ENCODE data around the gene AKNAD1.

AKNAD1 gene

DNA sequence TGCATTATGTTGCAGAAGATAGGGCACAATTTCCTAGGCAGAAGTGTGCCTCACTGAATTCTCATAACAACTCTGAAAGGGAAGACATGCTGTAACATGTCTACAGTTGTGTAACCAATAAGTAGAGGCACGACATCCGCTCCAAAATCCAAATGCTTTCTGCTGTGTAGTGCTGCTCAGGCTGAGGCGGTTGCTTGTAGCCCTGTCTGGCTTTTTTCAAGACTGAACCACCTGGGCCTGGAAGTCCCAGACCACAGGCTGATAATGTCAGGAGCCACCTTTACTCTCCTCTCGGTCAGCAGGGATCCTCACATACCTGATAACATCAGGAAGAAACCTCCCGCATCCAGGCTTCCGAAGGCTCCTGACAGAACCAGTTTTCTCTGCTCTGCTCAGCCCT lies 10.9 kb downstream of the AKNAD1 start:
- H3K27ac ChIP-seq (ENCODE audit: extremely low read depth, low read depth, low read length) = no peak overlapping the region
- no peaks in the 10 kb centered on the region for H3K36me3 ChIP-seq (ENCODE audit: control insufficient read depth in 2 of 2, insufficient read depth in 1 of 2, low read length in 2 of 2)
- TF ChIP-seq ZFP3 (tag by site-specific recombination; IDR thresholded peaks at IDR 0.05; ENCODE audit: low read depth) (no peak), ZNF175 (tag by site-specific recombination; IDR thresholded peaks at IDR 0.05) (no peak), IKZF3 (tag by site-specific recombination; IDR thresholded peaks at IDR 0.05) (no peak), ZNF341 (tag by site-specific recombination; IDR thresholded peaks at IDR 0.05; ENCODE audit: low read depth) (no peak)
- TF ChIP-seq, protein P1, sequence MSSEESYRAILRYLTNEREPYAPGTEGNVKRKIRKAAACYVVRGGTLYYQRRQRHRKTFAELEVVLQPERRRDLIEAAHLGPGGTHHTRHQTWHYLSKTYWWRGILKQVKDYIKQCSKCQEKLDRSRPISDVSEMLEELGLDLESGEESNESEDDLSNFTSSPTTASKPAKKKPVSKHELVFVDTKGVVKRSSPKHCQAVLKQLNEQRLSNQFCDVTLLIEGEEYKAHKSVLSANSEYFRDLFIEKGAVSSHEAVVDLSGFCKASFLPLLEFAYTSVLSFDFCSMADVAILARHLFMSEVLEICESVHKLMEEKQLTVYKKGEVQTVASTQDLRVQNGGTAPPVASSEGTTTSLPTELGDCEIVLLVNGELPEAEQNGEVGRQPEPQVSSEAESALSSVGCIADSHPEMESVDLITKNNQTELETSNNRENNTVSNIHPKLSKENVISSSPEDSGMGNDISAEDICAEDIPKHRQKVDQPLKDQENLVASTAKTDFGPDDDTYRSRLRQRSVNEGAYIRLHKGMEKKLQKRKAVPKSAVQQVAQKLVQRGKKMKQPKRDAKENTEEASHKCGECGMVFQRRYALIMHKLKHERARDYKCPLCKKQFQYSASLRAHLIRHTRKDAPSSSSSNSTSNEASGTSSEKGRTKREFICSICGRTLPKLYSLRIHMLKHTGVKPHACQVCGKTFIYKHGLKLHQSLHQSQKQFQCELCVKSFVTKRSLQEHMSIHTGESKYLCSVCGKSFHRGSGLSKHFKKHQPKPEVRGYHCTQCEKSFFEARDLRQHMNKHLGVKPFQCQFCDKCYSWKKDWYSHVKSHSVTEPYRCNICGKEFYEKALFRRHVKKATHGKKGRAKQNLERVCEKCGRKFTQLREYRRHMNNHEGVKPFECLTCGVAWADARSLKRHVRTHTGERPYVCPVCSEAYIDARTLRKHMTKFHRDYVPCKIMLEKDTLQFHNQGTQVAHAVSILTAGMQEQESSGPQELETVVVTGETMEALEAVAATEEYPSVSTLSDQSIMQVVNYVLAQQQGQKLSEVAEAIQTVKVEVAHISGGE (tag by site-specific recombination; conservative IDR thresholded peaks at IDR 0.05; ENCODE audit: low read depth) = no peak
- no peaks in the 10 kb centered on the region for H3K4me1 ChIP-seq (ENCODE audit: control insufficient read depth, insufficient read depth, low read length)
- ChIA-PET POLR2A (no interaction called here), CTCF (interaction anchor here (4.6 kb wide), 1 partner anchor 18 kb away, joined by 30 read pairs; no protein-coding TSS in a partner anchor)
- no peak overlapping the region for H3K4me3 ChIP-seq (ENCODE audit: low read depth, low read length)
- H3K9me3 ChIP-seq (ENCODE audit: control insufficient read depth, insufficient read depth, low read depth, low read length) = no peaks in the 10 kb centered on the region

DNA sequence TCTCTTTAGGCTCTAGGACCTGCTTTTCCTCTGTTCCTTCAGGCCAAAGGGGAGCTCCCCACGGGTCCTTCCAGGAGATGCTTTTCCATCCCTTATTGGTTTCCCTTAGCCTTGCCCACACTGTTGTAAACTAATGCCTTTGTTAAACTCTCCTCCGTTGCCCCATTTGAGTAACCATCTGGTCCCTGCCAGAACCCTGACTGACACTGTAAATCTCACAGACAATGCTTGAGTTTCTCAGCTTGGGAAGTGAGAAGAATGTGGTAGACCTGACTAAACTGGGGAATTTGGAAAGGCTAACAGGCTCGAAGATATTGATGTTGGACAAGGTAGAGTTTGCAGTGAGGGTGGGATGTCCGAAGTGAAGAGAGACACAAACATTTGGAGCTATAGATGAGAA lies 11.4 kb downstream of the AKNAD1 start:
- no peak overlapping the region for H3K27ac ChIP-seq (ENCODE audit: extremely low read depth, low read depth, low read length)
- no peaks in the 10 kb centered on the region for H3K36me3 ChIP-seq (ENCODE audit: control insufficient read depth in 2 of 2, insufficient read depth in 1 of 2, low read length in 2 of 2)
- no peak overlapping the region for H3K4me3 ChIP-seq (ENCODE audit: low read depth, low read length)
- H3K4me1 ChIP-seq (ENCODE audit: control insufficient read depth, insufficient read depth, low read length) = no peaks in the 10 kb centered on the region
- CTCF ChIA-PET = interaction anchor here (4.6 kb wide), 1 partner anchor 17 kb away, joined by 30 read pairs; no protein-coding TSS in a partner anchor
- no peak for TF ChIP-seq ZNF138 (tag by site-specific recombination; IDR thresholded peaks at IDR 0.05; ENCODE audit: borderline replicate concordance)
- TF ChIP-seq REPIN1 (tag by site-specific recombination; IDR thresholded peaks at IDR 0.05; ENCODE audit: low read depth) = no peak
- TF ChIP-seq, protein P2, sequence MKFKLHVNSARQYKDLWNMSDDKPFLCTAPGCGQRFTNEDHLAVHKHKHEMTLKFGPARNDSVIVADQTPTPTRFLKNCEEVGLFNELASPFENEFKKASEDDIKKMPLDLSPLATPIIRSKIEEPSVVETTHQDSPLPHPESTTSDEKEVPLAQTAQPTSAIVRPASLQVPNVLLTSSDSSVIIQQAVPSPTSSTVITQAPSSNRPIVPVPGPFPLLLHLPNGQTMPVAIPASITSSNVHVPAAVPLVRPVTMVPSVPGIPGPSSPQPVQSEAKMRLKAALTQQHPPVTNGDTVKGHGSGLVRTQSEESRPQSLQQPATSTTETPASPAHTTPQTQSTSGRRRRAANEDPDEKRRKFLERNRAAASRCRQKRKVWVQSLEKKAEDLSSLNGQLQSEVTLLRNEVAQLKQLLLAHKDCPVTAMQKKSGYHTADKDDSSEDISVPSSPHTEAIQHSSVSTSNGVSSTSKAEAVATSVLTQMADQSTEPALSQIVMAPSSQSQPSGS (tag by site-specific recombination; IDR thresholded peaks at IDR 0.05; ENCODE audit: low read depth) = no peak
- no peaks in the 10 kb centered on the region for H3K9me3 ChIP-seq (ENCODE audit: control insufficient read depth, insufficient read depth, low read depth, low read length)
- POLR2A ChIA-PET = no interaction called here

DNA sequence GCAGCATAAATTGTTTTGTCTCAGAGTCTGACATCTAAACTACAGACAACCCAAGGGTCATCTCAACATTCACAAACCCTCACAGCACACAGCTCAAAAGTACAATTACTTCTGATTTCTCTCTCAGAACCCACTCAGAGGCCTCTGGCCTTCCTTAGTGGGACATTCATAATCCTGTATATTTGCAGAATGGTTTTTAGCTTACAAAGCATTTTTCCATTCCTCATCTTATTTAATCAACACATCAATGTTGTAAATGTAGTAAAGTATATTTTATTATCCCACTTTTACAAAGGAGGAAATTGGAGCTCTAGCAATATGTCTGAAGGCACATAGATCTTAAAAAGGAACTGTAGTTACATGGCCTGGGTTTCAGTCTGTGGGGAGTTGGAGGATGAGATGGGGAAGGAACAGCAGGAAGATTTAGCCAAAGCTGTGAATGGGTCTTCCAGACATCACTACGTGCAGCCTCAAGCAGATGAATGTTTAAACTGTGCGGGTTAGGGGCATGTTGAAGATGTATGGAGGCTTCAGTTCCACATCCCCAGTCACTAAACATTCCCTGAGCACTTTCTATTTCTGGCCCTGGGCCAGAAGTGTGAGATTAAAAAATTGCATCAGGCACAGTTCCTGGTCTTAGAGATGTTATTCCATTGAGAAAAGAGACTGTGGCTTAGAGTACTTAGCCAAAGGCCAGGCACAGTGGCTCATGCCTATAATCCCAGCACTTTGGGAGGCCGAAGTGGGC lies 13.3 kb downstream of the AKNAD1 start:
- CTCF ChIA-PET = interaction anchor here (0.7 to 4.6 kb wide), 2 partner anchors 16 to 135 kb away, joined by 3 to 30 read pairs; no protein-coding TSS in a partner anchor
- Histone ChIP-seq H3K4me1 (ENCODE audit: control insufficient read depth, insufficient read depth, low read length) (no peaks in the 10 kb centered on the region), H3K4me3 (ENCODE audit: low read depth, low read length) (no peak overlapping the region), H3K9me3 (ENCODE audit: control insufficient read depth, insufficient read depth, low read depth, low read length) (no peaks in the 10 kb centered on the region), H3K36me3 (ENCODE audit: control insufficient read depth in 2 of 2, insufficient read depth in 1 of 2, low read length in 2 of 2) (no peaks in the 10 kb centered on the region), H3K27ac (ENCODE audit: extremely low read depth, low read depth, low read length) (no peak overlapping the region)
- POLR2A ChIA-PET = no interaction called here
- TF ChIP-seq, protein P3, sequence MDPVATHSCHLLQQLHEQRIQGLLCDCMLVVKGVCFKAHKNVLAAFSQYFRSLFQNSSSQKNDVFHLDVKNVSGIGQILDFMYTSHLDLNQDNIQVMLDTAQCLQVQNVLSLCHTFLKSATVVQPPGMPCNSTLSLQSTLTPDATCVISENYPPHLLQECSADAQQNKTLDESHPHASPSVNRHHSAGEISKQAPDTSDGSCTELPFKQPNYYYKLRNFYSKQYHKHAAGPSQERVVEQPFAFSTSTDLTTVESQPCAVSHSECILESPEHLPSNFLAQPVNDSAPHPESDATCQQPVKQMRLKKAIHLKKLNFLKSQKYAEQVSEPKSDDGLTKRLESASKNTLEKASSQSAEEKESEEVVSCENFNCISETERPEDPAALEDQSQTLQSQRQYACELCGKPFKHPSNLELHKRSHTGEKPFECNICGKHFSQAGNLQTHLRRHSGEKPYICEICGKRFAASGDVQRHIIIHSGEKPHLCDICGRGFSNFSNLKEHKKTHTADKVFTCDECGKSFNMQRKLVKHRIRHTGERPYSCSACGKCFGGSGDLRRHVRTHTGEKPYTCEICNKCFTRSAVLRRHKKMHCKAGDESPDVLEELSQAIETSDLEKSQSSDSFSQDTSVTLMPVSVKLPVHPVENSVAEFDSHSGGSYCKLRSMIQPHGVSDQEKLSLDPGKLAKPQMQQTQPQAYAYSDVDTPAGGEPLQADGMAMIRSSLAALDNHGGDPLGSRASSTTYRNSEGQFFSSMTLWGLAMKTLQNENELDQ (tag by site-specific recombination; IDR thresholded peaks at IDR 0.05; ENCODE audit: low read depth) = no peak
- TF ChIP-seq ZNF664 (tag by site-specific recombination; IDR thresholded peaks at IDR 0.05) (peak; percentile 26; the same call in 1 of the 2 replicates), ZNF792 (tag by site-specific recombination; IDR thresholded peaks at IDR 0.05) (no peak), KLF9 (tag by site-specific recombination; IDR thresholded peaks at IDR 0.05; ENCODE audit: low read depth) (no peak), ZNF24 (tag by site-specific recombination; IDR thresholded peaks at IDR 0.05) (no peak), ZFP41 (tag by site-specific recombination; IDR thresholded peaks at IDR 0.05; ENCODE audit: borderline replicate concordance) (no peak), ZNF302 (tag by site-specific recombination; IDR thresholded peaks at IDR 0.05; ENCODE audit: low read depth) (no peak)
- TF ChIP-seq, protein P4, sequence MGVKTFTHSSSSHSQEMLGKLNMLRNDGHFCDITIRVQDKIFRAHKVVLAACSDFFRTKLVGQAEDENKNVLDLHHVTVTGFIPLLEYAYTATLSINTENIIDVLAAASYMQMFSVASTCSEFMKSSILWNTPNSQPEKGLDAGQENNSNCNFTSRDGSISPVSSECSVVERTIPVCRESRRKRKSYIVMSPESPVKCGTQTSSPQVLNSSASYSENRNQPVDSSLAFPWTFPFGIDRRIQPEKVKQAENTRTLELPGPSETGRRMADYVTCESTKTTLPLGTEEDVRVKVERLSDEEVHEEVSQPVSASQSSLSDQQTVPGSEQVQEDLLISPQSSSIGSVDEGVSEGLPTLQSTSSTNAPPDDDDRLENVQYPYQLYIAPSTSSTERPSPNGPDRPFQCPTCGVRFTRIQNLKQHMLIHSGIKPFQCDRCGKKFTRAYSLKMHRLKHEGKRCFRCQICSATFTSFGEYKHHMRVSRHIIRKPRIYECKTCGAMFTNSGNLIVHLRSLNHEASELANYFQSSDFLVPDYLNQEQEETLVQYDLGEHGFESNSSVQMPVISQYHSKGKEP (tag by site-specific recombination; IDR thresholded peaks at IDR 0.05) = peak; percentile 57; the same call in 1 of the 2 replicates
- TF ChIP-seq, protein P5, sequence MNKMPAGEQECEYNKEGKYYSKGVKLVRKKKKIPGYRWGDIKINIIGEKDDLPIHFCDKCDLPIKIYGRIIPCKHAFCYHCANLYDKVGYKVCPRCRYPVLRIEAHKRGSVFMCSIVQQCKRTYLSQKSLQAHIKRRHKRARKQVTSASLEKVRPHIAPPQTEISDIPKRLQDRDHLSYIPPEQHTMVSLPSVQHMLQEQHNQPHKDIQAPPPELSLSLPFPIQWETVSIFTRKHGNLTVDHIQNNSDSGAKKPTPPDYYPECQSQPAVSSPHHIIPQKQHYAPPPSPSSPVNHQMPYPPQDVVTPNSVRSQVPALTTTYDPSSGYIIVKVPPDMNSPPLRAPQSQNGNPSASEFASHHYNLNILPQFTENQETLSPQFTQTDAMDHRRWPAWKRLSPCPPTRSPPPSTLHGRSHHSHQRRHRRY (tag by site-specific recombination; IDR thresholded peaks at IDR 0.05) = no peak
- TF ChIP-seq, protein P6, sequence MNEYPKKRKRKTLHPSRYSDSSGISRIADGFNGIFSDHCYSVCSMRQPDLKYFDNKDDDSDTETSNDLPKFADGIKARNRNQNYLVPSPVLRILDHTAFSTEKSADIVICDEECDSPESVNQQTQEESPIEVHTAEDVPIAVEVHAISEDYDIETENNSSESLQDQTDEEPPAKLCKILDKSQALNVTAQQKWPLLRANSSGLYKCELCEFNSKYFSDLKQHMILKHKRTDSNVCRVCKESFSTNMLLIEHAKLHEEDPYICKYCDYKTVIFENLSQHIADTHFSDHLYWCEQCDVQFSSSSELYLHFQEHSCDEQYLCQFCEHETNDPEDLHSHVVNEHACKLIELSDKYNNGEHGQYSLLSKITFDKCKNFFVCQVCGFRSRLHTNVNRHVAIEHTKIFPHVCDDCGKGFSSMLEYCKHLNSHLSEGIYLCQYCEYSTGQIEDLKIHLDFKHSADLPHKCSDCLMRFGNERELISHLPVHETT (tag by site-specific recombination; IDR thresholded peaks at IDR 0.05) = no peak
